Measurements from ENCODE around the gene ASAP2. TPM values are rescaled to one million over a fixed set of nuclear protein-coding genes. Genes with fewer than 3 reads are reported as not detected.
A peak's percentile ranks its signal among the peaks of the same experiment; 100 is the strongest.

The ASAP2 gene
- total RNA-seq, 2 experiments from 2014 or later = 0.16 TPM; not detected in 1

DNA sequence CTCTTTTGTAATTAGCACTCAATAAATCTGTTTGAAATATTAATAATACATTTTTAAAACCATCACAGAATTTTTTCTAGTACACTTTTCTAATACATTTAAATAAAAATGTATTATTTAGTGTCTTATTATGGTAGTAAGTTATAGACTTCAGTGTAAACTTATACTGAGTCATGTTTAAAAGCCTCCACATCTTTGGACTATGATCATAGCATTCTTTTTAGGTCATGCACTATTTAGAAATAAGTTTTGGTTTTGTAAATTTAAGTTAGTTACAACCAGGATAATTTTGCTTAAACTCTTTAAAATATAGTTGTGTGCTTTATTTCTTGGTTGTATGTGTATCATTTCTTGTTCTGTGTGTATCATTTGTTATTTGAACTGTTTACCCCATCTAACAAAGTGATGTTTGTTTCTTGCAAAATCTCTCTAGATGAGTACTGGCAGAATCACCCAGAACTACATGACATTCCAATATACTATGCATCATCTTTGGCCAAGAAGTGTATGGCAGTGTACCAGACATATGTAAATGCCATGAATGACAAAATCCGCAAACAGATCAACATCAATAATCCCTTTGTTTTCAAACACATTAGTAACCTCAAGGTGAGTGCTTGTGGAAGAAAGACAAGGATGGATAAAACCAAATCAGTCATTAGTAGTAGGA is 233.6 kb downstream of the ASAP2 start:
- H3K27me3 ChIP-seq (ENCODE audit: control insufficient read depth in 1 of 2, insufficient read depth in 2 of 2, low read length in 2 of 2) = no peaks in the 10 kb centered on the region
- Mint-ChIP-seq H3K9me3 (no peaks in the 10 kb centered on the region), H3K27me3 (no peaks in the 10 kb centered on the region), H3K4me1 (ENCODE audit: low read depth) (peaks cover 5% of the 10 kb centered on the region), H3K4me3 (no peak overlapping the region), H3K27ac (peak overlapping the region; percentile 40), H3K36me3 (ENCODE audit: low read depth) (peaks cover 76% of the 10 kb centered on the region)
- H3K4me3 ChIP-seq (ENCODE audit: low read length) = no peak overlapping the region
- H3K9me3 ChIP-seq (ENCODE audit: control insufficient read depth in 1 of 2, insufficient read depth in 1 of 2, low read length in 2 of 2) = no peaks in the 10 kb centered on the region
- H3K4me1 ChIP-seq (ENCODE audit: insufficient read depth, low read length) = no peaks in the 10 kb centered on the region
- CTCF ChIA-PET = interaction anchor here (0.6 kb wide), 1 partner anchor 30 kb away, joined by 5 read pairs; no protein-coding TSS in a partner anchor
- peaks cover 40% of the 10 kb centered on the region for H3K36me3 ChIP-seq (ENCODE audit: insufficient read depth, low read length)
- H3K27ac ChIP-seq (ENCODE audit: low read depth in 1 of 2, low read length in 2 of 2) = no peak overlapping the region
- no peak for ATAC-seq (ENCODE audit: poor library complexity)
- no peak for DNase-seq
- intact Hi-C loops (cut with DNase I, micrococcal nuclease) = no loop called here
- no peak for TF ChIP-seq CTCF (IDR thresholded peaks at IDR 0.05)
- POLR2A ChIA-PET = no interaction called here

GRCh38 chr2:9441556-9441955 is 234.9 kb downstream of the ASAP2 start:
- Mint-ChIP-seq H3K27me3 (no peaks in the 10 kb centered on the region), H3K9me3 (no peaks in the 10 kb centered on the region), H3K36me3 (ENCODE audit: low read depth) (peaks cover 77% of the 10 kb centered on the region), H3K27ac (no peak overlapping the region), H3K4me3 (no peak overlapping the region), H3K4me1 (ENCODE audit: low read depth) (peaks cover 9% of the 10 kb centered on the region)
- POLR2A ChIA-PET = no interaction called here
- Histone ChIP-seq H3K36me3 (ENCODE audit: insufficient read depth, low read length) (peaks cover 43% of the 10 kb centered on the region), H3K27me3 (ENCODE audit: control insufficient read depth in 1 of 2, insufficient read depth in 2 of 2, low read length in 2 of 2) (no peaks in the 10 kb centered on the region), H3K9me3 (ENCODE audit: control insufficient read depth in 1 of 2, insufficient read depth in 1 of 2, low read length in 2 of 2) (no peaks in the 10 kb centered on the region), H3K4me3 (ENCODE audit: low read length) (no peak overlapping the region), H3K4me1 (ENCODE audit: insufficient read depth, low read length) (no peaks in the 10 kb centered on the region), H3K27ac (ENCODE audit: low read depth in 1 of 2, low read length in 2 of 2) (no peak overlapping the region)
- no peak for ATAC-seq (ENCODE audit: poor library complexity)
- no peak for TF ChIP-seq CTCF (IDR thresholded peaks at IDR 0.05)
- DNase-seq = no peak
- CTCF ChIA-PET = no interaction called here
- intact Hi-C loops (cut with DNase I, micrococcal nuclease) = no loop called here

- no peak for TF ChIP-seq CTCF (IDR thresholded peaks at IDR 0.05)
- Mint-ChIP-seq H3K9me3 (no peaks in the 10 kb centered on the region), H3K36me3 (ENCODE audit: low read depth) (peaks cover 70% of the 10 kb centered on the region), H3K4me3 (no peak overlapping the region), H3K27ac (no peak overlapping the region), H3K4me1 (ENCODE audit: low read depth) (peaks cover 9% of the 10 kb centered on the region), H3K27me3 (no peaks in the 10 kb centered on the region)
- intact Hi-C loops (cut with DNase I, micrococcal nuclease) = no loop called here
- peaks cover 49% of the 10 kb centered on the region for H3K36me3 ChIP-seq (ENCODE audit: insufficient read depth, low read length)
- no peaks in the 10 kb centered on the region for H3K9me3 ChIP-seq (ENCODE audit: control insufficient read depth in 1 of 2, insufficient read depth in 1 of 2, low read length in 2 of 2)
- no peak for DNase-seq
- H3K4me3 ChIP-seq (ENCODE audit: low read length) = no peak overlapping the region
- POLR2A ChIA-PET = no interaction called here
- no peak overlapping the region for H3K27ac ChIP-seq (ENCODE audit: low read depth in 1 of 2, low read length in 2 of 2)
- CTCF ChIA-PET = no interaction called here
- H3K4me1 ChIP-seq (ENCODE audit: insufficient read depth, low read length) = no peaks in the 10 kb centered on the region
- H3K27me3 ChIP-seq (ENCODE audit: control insufficient read depth in 1 of 2, insufficient read depth in 2 of 2, low read length in 2 of 2) = no peaks in the 10 kb centered on the region
- no peak for ATAC-seq (ENCODE audit: poor library complexity)
Measured at GRCh38 chr2:9443526-9443925, 236.9 kb downstream of the ASAP2 start.
